ENCODE results near the gene TRAF6.

The TRAF6 gene

GRCh38 chr11:36459046-36459445 is 51.0 kb downstream of the TRAF6 start:
- no peak for DNase-seq (ENCODE audit: low read depth, low spot score)

- DNase-seq (ENCODE audit: low read depth, low spot score) = no peak
Observed at GRCh38 chr11:36458129-36458915, 51.8 kb downstream of the TRAF6 start.

DNA sequence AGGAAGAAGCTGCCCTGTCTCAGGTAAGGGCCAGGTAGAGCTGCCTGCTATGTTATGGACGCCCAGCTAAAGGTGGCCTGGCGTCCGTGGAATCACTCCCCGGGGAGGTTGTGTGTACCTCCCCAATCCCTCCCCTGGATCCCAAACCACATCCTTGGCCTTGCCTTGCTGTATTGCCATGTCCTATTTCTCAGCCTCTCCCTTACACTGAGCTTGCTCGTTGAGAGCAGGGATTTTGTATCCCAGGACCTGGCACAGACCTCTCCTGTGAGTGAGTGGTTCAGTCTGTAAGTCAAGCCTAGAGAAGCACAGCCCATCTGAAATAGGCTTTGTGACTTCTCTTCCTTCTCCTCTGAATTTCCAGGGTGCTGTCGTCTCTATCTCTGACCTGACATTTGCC is 53.9 kb downstream of the TRAF6 start:
- DNase-seq (ENCODE audit: low read depth, low spot score) = no peak

DNA sequence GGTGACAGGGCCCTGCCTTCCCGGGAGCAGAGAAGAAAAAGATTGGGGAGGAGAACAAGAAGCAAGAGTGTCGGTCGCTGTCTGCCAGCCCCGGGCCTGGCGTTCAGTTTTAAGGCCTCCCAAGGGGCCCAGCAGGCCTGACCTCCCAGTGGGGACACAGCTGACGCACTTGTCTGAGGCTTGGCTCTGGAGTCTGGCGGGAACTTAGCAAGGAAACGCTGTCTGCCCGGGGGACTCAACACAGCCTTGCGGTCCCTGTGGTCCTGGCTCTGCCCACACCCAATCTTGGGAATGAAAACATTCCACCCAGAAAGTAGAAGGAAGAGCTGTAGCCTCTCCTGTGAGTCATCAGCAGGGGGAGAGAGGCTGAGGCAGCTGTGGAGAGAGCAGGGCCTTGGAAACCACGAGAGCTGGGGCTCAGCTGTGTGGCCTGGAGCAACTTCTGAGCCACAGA is 54.4 kb downstream of the TRAF6 start:
- DNase-seq (ENCODE audit: low read depth, low spot score) = peak; percentile 99

- DNase-seq (ENCODE audit: low read depth, low spot score) = peak; percentile 80
Observed at GRCh38 chr11:36454941-36455631, 55.0 kb downstream of the TRAF6 start.

DNA sequence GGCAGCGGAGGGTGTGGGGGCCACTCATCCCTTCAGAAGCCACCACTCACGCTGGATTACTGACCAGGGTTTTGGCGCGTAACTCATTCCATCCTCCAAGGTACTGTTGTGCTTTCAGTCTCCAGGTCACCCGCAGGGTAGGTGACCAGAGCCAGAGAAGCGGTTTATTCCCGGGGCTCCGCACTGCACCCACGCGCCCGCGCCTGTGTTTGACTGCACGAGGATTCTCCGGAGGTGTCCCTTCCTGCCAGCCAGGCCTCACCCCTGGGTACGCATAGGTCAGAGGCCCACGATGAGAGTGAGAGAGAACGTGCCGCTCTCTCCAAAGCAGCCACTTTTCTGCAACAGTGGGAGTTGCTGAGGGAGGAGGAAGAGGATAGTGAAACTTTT is 55.5 kb downstream of the TRAF6 start:
- peak; percentile 29 for DNase-seq (ENCODE audit: low read depth, low spot score)

DNA sequence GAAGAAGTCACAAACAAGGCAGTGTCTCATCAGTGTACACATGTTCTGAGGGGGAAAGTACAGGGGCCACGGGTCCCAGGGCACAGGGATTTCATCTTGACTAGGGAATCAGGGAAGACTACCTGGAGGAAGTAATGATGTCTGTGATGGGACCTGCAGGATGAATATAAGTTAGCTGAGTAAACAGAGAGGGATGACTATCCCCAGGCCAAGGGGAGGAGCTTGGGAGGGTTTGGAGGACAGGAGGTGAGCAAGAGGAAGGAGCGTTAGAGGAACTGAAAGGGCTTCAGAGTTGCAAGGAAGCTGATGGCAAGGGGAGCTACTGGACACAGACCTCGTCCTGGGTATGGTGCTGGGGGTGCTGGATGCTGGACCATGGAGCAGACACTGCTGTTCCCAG is 56.4 kb downstream of the TRAF6 start:
- no peak for DNase-seq (ENCODE audit: low read depth, low spot score)

DNA sequence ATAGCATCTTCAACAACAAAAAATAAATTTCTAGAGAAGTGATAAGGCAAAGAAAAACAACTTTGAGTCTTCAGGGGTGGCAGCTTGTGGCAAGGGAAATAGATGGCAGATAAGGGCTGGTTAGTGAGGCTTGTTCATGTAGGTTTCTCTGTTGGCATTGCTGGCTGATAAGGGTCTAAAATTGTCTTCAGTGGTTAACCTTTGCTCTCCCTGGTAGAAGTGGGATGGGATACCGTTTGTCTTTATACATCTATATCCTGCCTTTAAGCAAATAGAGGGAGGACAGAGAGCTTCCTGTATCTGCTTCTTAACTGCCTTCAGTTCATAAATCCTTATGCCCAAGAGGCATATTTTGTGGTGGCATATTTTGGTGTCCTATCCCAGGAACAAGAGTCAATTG is 57.1 kb downstream of the TRAF6 start:
- DNase-seq (ENCODE audit: low read depth, low spot score) = peak; percentile 20

DNA sequence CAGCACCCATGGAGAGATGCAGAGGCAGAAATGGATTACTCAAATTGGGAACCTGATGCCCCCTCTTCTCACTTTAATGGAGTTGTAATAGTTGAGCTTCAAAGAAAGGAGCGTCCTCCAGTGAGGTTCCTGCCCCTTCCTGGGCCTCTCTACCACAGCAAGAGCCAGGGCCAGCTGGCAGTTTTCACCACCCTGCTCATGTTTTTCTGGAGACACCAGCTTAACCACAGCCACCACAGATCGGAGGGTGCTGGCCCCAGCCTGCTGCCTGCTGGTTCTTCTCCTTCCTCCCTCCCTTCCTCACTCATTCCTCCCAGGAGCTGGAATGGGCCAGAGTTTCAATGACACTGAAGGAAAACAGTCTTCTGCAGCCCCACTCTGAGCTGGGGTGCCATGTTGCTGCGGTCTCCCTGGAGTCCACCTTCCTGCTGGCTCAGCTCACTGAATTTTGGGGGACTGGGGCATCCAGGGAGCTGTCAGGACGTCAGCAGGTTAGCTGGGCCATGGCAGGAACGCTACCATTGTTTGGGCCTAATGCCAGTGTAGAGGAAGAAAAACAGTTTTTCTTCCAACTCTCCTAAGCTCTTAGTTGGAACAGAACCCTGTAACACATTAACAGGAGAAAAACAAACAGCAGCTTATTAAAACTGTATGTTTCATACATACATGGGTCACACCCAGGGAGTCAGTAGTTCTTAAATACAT is 57.7 kb downstream of the TRAF6 start:
- DNase-seq (ENCODE audit: low read depth, low spot score) = peak; percentile 89

GRCh38 chr11:36451681-36452080 is 58.4 kb downstream of the TRAF6 start:
- no peak for DNase-seq (ENCODE audit: low read depth, low spot score)

DNA sequence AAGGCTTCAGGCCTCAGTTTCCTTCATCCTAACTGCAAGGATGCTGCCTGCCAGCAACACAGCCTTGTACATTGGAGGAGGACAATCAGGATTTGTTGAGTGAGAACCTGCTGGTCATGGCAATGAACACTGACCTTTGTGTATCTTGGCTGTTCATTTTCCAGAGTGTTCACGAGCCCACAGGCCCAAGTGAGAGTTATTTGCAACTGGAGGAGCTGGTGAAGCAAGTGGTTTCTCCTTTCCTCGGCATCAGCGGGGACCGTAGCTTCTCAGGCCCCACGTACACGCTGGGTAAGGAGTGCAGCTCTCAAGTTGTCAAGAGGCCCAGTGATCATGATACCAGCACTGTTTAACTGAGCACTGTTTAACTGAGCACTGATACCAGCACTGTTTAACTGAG is 59.0 kb downstream of the TRAF6 start:
- DNase-seq (ENCODE audit: low read depth, low spot score) = no peak

GRCh38 chr11:36450110-36450572 is 59.9 kb downstream of the TRAF6 start:
- peak; percentile 40 for DNase-seq (ENCODE audit: low read depth, low spot score)

DNA sequence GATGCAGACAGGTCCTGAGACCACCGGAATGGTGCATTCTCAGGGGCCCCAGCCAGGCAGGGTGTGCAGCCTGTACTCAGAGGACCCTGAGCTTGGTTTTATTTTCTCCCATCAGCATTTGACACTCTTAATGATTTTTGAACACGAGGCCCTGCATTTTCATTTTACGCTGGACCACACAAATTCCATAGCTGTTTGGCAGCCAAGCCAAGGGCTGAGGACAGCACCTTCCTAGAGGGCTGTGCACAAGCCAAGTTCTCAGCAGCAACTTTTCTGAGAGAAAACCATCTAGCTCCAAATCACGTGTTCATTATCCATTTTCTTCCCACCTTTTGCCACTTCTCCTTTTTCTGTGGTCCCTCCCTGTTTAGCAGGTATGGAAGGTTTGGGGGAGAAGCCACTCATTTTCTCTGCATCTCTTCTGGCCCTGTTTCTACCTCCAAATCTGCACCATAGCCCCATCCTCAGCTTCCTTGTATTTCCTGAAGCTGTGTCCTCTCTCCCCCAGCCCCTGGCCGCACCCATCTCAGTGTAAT is 60.4 kb downstream of the TRAF6 start:
- peak; percentile 75 for DNase-seq (ENCODE audit: low read depth, low spot score)

DNA sequence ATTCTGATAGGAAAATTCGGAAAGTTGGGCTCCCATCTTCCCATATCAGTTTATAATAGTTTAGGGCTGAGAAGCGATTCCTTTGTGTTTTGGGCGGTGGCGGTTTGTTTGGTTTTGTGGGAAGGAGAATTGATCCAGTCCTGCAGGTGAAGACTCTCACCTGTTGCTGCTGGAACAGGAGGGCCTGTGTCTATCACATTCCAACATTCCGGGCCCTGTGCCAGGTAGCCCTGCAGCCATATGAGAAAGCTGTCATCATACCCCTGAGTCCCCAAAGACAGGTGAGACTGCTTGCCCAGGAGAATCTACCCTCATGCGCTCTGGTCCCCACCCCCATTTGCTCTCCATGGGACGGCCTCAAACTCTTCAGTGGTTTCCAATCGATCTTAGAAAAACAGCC is 62.1 kb downstream of the TRAF6 start:
- no peak for DNase-seq (ENCODE audit: low read depth, low spot score)

- no peak for DNase-seq (ENCODE audit: low read depth, low spot score)
Observed at GRCh38 chr11:36447514-36447913, 62.6 kb downstream of the TRAF6 start.

DNA sequence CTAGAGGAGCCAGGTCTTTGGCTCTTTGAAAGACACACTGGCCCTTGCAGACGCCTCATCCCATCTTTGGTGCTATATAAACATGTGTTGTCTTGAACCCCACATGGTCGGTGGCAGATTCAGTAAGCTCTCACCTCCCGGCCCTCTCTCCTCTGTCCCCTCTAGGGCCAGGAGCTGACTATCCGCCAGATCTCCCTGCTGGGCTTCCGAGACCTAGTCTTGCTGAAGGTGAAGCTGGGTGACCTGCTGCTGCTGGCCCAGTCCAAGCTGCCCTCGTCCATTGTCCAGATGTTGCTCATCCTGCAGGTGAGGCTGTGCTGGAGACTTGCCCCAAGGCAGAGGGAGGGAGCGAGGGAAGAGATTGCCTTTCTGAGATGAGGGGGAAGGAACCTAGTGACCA is 63.9 kb downstream of the TRAF6 start:
- DNase-seq (ENCODE audit: low read depth, low spot score) = no peak

DNA sequence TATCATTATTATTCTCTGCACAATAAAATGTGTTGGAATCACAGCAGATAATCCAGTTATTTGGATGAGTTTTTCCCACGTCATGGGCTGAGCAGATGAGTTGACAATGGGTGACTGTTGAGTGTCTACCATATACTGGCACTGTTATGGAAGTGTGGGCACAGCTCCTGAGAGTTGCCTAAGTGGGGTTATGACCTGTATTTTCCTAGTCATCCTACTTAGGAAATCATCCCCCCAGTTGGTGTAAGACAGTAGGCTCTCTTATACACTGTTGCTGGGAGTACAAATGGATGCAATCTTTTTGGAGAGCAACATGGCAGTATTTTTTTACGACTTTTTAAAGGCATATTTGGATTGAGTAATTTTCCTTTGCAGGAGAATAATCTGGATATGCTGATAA is 66.4 kb downstream of the TRAF6 start:
- no peak for DNase-seq (ENCODE audit: low read depth, low spot score)

- no peak for DNase-seq (ENCODE audit: low read depth, low spot score)
Observed at GRCh38 chr11:36441610-36442208, 68.4 kb downstream of the TRAF6 start.

DNA sequence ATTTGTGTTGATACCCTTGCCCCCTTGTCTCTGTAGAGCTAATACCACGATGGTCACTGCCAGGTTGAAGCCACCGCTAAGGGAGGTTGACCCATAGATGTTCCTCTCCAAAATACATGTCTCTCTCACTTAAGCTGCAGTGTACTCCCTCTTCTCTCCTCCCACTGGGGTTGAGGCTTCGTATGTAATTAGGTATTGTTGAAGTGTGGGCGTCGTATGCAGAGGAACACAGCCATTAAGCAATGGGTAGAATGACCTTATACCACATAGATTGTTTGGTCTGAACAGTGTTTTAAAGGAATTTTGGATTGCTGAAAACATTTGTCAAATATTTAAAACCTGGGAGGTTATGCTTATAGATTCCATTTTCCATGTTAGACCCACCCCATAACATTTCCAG is 71.9 kb downstream of the TRAF6 start:
- DNase-seq (ENCODE audit: low read depth, low spot score) = no peak

DNA sequence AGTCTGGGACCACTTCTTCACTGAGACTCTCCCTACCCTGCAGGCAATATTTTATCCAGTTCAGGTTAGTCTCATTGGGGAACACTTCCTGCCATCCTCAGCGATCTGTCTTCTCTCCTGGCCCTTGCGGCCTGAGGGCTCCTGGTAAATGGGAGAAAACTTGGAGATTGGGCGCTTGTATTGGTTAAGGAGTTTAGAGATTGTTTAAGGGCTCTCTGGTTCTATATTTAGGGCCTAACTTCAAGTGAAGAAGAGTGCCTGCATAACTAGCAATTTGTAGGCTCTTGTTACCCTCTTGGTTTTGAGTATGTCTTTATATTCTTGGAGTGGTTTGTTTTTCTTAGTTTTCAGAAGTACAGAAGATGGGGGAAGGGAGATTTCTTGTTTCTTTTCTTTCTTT is 72.7 kb downstream of the TRAF6 start:
- no peak for DNase-seq (ENCODE audit: low read depth, low spot score)
